Measurements from ENCODE around the gene SULT1E1.
"Not testable (repeated sequence)": the region's sequence is repeated elsewhere in the genome, so short reads cannot be mapped to it uniquely, and the experiment has no call there.

The SULT1E1 gene

GRCh38 chr4:69843301-69843700 is 16.6 kb downstream of the SULT1E1 start:
- no peak for DNase-seq (ENCODE audit: low spot score)

GRCh38 chr4:69838977-69839376 is 21.0 kb downstream of the SULT1E1 start:
- no peak for DNase-seq (ENCODE audit: low spot score)

GRCh38 chr4:69836287-69836686 is 23.7 kb downstream of the SULT1E1 start:
- DNase-seq (ENCODE audit: low spot score): no peak

DNA sequence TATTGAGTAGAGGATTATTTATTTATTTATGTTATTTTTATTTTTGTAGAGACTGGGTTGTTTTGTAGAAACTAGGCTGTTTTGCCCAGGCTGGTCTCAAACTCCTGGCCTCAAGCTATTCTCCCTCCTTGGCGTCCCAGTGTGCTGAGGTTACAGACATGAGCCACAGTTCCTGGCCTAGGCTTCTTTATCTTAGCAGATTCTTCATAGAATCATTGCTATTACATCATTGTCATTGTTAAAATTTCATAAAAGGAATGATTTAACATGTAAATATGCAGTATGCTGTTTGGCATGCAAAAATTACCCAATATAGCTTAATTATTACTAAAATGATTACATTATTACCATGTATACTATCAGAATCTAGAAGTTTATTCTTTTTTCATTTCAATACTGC is 24.2 kb downstream of the SULT1E1 start:
- no peak for DNase-seq (ENCODE audit: low spot score)

DNA sequence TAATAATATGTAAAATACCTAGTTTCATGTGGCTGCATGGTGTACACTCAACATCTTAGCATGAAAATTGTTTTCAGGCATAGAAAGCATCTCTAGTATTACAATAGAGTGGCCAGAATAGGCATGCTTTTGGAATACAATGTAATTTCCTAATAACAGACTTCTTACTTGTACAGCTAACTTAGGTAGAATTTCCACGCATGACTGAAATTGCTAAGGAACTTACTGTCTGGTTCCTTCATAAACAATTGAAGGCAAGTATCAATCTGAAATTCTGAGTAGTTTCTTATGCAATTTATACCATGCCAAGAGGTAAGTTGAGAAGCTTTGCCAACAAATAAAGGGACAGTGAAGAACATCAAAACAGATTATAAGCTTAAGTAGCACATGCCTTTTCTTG is 26.7 kb downstream of the SULT1E1 start:
- no peak for DNase-seq (ENCODE audit: low spot score)

DNA sequence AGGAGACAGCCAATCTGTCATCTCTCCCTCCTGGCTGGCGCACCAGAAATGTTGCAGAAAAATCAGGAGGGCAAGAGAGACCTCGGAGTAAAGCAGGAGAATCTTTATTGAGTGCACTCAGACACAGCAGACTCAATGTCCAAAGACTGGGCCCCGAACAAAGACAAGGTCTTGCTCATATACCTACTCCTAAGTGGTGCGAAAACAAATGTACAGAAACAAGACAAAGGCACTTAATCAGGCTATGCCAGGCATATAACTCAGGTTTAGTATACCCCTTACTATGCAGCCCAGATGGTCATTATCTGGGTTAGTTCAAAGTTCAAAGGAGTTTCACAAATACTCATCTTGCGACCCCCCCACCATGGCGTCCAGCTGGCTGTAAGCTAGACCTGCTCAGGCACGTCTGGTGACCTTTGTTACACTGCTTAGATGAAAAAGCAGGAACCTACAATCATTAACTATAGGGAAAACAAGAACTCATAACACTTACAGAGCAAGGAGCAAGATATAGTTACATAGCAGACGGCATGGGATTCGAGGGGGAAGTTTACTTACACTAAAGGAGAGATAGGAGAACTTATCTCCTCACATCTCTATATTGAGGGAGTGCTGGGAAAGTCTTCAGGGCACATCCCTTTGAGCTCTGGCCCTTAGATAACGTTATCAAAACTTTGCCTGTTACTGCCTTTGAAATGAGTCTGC is 27.5 kb downstream of the SULT1E1 start:
- no peak for DNase-seq (ENCODE audit: low spot score)

DNA sequence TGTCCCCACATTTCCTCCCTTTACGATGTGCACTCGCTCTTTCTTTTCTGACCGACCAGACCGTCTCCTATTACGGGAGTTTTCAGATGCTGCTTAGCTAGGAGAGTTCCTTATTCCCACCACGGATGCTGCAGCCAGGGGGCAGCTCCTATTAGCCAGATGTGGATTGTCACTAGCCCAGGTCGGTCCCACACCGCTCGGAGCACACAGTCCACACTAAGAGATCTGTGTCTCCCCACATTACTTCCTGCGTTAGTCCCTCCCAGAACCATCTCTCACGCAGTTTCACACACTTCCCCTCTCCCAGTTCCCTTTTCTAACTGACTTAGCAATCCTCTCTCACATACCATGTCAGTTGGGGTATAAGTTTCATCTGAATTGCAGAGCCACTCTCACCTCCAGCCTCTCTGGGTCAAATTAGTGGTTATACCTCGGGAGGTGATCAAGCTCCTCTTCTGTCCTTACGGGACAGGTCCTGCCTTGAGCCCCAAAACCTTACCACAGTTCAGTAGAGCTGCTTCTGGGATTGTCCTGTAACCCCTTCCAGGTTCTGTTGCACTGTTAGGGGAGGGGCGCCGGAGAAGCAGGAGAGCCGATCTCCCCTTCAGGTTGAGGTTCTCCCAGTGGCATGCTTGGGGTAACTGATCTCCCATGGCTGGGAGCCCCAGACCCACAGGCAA is 28.2 kb downstream of the SULT1E1 start:
- DNase-seq (ENCODE audit: low spot score): no peak

DNA sequence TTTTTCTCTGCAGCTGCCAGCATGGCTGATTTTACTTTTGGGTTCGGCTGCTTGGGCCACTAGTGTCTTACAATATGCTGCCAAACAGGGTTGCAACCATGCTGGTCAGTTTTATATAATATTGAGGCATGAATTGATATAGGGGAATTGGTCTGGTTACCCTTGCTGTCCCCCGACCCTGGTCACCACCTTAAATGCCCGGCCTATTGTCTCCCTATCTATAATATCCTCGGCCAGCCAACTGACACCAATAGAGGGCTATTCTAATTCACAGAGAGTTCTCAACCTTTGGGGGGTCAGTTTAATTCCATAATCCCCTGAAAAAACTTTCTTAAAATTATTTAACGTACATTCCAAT is 28.7 kb downstream of the SULT1E1 start:
- DNase-seq (ENCODE audit: low spot score): no peak

- no peak for DNase-seq (ENCODE audit: low spot score)
These were observed 29.2 kb downstream of the SULT1E1 start for GRCh38 chr4:69830560-69831269.

- no peak for DNase-seq (ENCODE audit: low spot score)
These were observed 29.8 kb downstream of the SULT1E1 start for GRCh38 chr4:69830192-69830559.

DNA sequence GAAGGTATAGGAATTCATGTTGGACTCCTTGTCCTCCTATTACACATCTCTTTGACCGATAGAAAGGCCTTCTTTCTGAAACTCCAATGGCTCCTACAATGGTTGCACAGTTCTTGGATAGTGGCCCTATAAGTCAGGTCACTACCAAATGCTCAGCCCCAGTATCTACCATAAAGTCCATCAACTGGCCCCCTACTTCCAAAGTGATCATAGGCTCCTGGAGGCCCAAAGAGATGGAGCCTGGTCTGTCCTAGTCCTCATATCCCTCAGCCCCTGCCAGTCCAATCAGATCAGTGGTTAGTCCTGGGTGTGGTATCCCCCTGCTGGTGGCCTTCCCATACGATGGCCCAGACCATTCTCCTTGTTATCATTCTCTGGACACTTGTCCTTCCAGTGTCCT is 30.3 kb downstream of the SULT1E1 start:
- DNase-seq (ENCODE audit: low spot score): no peak

DNA sequence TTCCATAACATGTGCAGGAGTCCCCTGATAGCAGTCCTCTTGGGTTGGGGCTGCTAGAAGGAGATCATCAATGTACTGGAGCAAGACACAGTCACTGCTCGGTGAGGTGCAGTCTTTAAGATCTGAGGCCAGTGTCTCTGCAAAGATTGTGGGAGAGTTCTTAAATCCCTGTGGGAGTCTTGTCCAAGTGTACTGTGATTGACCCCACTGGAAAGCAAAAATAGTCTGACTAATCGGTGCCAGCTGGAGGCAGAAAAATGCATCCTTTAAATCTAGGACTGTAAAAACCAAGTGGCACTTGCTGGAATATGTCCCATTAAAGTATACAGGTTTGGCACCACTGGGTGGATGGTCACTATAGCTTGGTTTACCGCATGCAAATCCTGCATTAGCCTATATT is 31.1 kb downstream of the SULT1E1 start:
- DNase-seq (ENCODE audit: low spot score): no peak

DNA sequence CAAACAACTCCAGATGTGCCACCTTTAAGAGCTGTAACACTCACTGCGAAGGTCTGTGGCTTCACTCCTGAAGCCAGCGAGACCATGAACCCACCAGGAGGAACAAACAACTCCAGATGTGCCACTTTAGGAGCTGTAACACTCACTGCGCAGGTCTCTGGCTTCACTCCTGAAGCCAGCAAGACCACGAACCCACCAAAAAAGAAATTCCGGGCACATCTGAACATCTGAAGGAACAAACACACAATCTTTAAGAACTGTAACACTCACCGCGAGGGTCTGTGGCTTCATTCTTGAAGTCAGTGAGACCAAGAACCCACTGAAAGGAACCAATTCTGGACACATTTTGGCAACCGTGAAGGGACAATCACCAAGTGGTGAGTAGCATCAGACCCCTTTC is 34.9 kb downstream of the SULT1E1 start:
- DNase-seq (ENCODE audit: low spot score): not testable (repeated sequence)

GRCh38 chr4:69823481-69824186 is 36.3 kb downstream of the SULT1E1 start:
- peak; percentile 52 for DNase-seq (ENCODE audit: low spot score)

DNA sequence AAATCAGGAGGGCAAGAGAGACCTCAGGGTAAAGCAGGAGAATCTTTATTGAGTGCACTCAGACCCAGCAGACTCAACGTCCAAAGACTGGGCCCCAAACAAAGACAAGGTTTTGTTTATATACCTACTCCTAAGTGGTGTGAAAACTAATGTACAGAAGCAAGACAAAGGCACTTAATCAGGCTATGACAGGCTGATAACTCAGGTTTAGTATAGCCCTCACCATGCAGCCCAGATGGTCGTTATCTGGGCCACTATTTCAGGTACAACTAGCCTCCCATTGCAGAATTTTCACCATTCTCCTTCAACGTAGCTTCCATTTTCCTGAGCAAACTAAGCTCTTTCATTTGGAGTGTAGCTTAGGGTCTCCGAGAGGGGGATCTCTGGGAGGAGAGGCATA is 36.9 kb downstream of the SULT1E1 start:
- no peak for DNase-seq (ENCODE audit: low spot score)

GRCh38 chr4:69822198-69822597 is 37.7 kb downstream of the SULT1E1 start:
- no peak for DNase-seq (ENCODE audit: low spot score)

GRCh38 chr4:69818060-69818639 is 41.8 kb downstream of the SULT1E1 start:
- no peak for DNase-seq (ENCODE audit: low spot score)

DNA sequence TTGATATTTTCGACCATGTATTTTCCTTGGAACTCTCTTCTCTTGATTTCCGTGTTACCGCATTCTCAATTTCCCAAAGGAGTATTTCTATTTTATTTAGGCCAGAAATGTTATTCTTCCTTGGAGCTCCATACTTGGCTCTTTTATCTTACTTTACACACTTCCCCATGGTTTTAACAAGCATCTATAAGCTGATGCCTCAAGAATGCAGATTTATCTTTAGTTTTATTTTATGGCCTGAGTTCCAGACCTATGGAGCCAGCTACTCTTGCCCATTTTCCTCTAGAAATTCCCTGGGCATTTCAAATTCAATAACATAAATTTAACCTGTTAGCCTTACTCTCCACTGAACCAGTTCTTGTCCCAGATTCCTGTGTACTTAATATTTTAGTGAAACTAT is 43.7 kb downstream of the SULT1E1 start:
- no peak for DNase-seq (ENCODE audit: low spot score)

DNA sequence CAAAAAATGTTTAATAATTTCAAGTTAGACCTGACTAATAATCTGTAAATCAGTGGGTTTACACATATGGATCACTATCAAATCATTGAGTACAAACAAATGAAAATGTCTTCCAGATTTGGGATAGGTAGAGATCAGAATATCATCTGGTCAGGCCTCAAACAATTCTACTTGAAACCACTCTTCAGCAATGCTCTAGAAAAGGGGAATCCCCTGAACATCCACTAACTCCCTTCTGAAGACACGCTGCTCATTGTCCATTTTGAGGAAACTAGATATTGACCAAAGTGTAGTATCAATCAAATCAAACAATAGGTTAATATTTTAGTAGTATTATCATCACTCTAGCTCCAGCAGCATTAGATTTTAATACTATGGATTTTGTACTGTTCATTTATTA is 46.3 kb downstream of the SULT1E1 start:
- no peak for DNase-seq (ENCODE audit: low spot score)

DNA sequence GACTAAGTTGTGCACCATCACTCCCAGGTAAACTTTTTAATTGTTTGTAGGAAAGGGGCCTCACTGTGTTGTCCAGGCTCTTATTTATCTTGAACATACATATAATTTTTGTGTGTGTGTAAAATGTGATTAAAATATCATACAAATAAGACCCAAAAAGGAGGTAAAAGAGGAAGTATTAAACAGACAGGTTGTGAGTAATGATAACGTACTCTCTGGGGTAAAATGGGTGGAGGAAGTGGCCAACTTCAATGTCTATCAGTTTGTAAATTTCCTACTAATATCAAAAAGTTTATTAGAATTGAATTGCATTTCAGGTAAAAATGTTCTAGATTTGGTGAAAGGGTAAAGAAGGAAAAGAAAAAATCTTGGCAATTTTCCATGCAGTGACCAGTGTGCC is 48.8 kb downstream of the SULT1E1 start:
- DNase-seq (ENCODE audit: low spot score): no peak

GRCh38 chr4:69800599-69800998 is 59.3 kb downstream of the SULT1E1 start:
- no peak for DNase-seq (ENCODE audit: low spot score)

- DNase-seq (ENCODE audit: low spot score): no peak
These were observed 60.6 kb downstream of the SULT1E1 start for GRCh38 chr4:69799337-69799736.
